HG03103 (cell line): ENCODE data around the gene SPATS2.
A peak's percentile ranks its signal among the peaks of the same experiment; 100 is the strongest.

ENCODE experiments used
- ATAC-seq: cut with Tn5 transposase; IDR thresholded peaks from one replicate; pipeline ENCODE4 v1.9.1; 2021; ENCODE audit warnings: low read depth; ENCODE audit not compliant: unreplicated experiment

Gene SPATS2

DNA sequence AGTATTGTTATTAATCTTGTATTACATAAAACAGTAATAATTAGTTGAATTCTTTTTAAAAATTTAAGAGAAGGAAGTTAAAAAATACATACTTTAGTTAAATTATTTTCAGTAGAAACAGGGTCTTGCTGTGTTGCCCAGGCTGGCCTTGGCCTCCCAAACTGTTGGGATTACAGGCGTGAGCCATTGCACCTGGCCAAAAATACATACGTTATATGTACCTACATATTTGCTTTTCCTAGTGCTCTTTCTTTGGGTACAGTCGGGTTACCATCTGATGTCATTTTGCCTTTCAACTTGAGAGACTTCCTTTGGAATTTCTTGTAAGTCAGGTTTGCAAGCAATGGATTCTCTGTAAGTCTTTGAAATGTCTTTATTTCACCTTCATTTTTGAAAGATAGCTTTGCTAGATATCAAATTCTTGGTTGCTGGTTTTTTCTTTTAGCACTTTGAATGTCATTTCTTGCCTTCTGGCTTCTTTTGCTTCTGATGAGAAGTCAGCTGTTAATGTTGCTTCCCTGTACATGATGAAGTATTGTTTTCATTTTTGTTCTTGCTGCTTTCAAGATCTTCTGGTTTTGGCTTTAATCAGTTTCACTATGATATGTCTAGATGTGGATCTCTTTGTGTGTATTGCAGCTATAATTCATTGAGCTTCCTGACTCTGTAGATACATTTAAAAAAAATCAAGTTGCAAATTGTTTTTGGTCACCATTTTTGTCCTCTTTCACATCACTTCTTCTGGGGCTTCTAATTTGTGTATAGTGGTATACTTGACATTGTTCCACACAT is 84.4 kb downstream of the SPATS2 start:
- peak; percentile 73 for ATAC-seq

DNA sequence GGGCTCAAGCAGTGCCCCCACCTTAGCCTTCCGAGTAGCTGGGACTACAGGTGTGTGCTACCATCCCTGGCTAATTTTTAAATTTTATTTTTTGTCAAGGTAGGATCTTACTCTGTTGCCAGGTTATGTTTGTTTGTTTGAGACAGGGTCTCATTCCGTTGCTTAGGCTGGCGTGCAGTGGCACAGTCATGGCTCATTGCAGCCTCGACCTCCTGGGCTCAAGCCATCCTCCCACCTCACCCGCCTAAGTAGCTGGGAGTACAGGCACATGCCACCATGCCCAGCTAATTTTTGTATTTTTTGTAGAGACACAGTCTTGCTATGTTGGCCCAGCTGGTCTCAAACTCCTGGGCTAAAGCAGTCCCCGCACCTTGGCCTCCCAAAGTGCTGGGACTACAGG is 88.2 kb downstream of the SPATS2 start:
- ATAC-seq: no peak

DNA sequence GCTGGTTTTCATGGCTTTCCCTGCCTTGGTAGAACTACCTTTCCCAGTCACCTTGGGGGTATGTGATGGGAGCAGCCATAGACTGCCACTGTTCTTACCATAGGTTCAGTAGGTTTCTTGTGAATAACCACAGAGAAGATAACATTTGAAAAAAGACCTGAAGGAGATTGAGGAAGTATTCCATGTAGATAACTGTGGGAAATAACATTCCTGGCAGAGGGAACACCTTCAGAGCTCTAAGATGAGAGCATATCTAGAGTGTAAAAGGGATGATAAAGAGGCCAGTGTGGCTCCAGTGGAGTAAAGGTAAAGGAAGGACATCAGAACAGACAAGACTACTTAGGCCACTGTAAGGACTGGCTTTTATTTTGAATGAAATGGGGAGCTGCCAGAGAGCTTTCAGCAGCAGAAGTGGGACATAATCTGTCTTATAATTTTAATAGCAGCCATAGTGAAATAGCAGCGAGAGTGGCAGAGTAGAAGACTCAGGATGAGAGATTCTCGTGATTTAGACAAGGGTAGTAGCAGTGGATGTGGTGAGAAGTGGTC is 88.9 kb downstream of the SPATS2 start:
- ATAC-seq: no peak

DNA sequence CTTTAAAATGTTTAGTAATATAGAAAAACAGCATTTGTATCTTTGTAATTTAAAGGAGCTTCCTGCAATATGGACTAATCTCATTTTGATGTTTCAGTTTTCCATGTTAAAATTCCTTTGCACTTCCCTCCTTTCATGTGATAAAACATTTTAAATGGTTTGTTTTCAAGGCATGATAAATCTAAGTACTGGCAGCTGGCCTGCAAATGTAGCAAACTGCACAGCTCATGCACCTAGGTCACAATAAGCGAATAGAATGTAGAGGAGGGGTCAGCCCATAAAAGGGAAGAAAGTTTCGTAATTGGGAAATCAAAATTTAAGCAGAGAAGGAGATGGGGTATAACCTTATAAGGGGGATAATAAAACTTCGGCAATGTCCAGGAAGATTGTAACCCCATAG is 91.6 kb downstream of the SPATS2 start:
- no peak for ATAC-seq

DNA sequence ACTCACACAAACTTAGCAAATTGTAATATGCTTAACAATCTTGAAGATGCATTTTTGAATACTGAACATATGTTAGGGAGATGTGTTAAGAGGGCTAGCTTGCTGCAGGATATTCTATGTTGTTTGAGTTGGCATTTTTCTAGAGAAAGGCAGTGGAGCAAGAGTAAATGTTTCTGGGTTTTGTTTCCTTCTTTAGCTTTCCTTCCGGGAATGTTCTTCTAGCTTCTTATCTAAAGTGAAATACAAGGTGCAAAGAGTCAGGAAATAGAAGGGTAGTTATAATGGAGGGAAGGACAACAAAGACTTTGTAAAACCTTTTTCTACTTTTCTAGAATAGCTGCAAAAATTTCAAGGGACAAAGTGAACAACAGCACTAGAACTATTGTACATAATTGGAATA is 94.0 kb downstream of the SPATS2 start:
- ATAC-seq: no peak

DNA sequence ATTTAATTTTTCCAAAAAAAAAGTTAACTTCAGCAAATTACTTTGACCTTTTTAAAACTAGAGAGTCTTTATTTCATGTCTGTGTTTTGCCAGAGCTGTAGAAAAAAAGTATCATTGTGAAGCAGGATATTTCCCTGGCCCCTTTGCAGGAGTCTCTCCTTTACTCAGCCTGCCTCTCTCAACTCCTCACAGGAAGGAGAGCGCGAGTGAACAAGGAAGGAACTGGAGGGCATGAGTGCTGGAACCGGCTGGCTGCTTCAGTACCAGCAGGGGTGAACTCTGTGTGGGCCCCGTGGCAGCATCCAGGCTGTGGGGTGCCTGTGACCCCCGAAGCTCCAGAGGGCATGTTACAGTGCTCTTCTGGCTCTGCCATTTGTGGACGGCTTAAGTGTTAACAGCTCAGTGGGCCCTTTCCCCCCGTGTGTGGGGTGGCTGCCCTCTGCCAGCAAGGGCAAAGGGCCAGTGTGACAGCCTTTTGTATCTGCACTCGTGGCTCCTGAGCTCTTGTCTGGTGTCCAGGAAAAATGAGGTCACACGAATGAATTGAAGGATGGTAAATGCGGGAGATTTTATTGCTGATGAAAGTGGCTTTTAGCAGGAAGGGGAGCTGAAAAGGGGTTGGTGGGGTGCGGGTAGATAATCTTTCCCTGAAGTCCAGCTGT is 95.0 kb downstream of the SPATS2 start:
- no peak for ATAC-seq

DNA sequence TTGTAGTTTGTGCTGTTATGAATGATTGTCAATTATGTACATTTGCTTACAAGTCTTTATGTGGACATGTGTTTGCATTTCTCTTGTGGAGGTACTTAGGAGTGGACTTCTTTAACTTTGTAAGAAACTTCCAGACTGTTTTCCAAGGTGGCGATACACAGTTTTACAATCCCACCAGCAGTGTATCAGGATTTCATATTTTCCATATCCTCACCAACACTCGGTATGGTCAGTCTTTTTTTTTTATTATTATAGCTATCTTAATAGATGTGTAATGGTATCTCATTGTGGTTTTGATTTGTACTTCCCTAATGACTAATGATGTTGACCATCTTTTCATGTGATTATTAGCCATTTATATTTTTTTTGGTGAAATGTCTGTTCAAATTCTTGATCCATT is 97.9 kb downstream of the SPATS2 start:
- no peak for ATAC-seq

DNA sequence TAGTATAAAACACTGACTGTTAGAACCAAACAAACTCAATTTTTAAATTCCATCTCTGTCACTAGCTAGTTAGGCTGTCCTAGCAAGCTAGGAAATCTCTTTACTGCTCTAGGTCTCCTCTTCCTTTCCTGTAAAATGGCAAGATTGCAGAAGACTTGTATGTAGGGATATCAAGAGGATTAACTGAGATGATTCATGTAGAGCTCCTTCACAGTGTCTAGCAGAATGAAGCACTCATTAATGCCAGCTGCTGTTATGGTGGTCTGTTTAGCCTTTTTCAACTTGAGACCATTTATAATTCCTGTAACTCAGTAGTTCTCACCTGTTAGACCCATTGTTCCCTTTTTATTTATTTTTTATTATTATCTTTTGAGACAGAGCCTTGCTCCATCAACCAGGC is 103.7 kb downstream of the SPATS2 start:
- ATAC-seq: no peak

DNA sequence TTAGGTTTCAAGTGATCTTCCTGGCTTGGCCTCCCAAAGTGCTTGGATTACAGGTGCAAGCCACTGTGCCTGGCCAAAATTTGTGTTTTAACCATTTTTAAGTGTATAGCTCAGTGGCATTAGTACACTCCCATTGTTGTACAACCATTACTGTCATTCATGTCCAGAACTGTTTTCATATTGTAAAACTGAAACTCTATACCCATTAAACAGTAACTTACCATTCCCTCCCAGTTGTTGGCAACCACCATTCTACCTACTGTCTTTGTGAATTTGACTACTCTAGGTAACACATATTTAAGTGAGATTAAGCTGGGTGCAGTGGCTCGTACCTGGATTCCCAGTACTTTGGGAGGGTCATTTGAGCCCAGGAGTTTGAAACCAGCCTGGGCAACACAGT is 104.3 kb downstream of the SPATS2 start:
- ATAC-seq: no peak

DNA sequence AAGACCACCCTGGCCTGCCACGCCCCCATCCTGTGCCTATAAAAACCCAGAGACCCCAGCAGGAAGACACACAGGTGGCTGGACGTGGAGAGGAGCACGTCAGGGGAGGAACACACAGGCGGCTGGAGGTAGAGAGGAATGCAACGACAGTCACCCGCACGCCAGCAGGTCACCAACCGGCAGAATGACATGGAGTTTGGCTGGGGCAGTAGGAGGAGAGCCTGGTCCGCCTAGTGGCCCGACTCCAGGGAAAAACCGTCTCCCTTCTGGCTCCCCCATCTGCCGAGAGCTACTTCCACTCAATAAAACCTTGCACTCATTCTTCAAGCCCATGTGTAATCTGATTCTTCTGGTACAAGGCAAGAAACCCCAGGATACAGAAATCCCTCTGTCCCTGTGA is 108.8 kb downstream of the SPATS2 start:
- ATAC-seq: no peak

DNA sequence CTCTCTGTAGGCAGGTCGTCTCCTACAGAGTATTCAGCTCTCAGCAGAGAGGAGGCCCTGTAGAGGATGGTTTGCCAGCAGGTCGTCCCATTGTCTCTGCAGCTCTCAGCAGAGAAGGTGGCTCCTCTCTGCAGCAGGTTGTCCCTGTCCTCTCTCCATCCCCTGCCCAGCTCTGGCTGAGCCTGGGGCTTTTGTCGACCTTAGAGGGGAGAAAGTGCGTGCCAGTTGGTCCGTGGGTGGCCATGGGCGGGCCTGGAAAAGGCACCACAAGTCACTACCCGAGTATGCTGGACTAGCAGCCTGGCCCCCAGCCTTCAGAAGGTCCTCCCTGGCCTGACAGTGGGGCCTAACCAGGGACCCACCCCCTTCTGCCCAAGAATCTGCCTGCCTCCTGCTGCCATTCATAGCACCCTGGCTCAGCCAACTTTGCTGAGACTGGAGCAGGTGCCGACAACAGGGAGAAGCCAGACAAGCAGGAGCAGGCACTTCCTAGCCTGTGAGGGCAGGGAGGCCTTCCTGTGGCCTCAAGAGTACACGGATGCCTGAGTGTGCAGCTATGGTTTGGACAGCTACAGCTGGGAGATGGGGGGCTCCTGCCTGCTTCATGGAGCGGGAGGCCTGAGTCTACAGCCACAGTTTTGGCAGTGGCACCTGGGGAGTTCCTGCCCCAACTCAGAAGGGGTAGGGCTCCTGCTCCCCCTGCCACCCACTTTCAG is 111.8 kb downstream of the SPATS2 start:
- no peak for ATAC-seq

DNA sequence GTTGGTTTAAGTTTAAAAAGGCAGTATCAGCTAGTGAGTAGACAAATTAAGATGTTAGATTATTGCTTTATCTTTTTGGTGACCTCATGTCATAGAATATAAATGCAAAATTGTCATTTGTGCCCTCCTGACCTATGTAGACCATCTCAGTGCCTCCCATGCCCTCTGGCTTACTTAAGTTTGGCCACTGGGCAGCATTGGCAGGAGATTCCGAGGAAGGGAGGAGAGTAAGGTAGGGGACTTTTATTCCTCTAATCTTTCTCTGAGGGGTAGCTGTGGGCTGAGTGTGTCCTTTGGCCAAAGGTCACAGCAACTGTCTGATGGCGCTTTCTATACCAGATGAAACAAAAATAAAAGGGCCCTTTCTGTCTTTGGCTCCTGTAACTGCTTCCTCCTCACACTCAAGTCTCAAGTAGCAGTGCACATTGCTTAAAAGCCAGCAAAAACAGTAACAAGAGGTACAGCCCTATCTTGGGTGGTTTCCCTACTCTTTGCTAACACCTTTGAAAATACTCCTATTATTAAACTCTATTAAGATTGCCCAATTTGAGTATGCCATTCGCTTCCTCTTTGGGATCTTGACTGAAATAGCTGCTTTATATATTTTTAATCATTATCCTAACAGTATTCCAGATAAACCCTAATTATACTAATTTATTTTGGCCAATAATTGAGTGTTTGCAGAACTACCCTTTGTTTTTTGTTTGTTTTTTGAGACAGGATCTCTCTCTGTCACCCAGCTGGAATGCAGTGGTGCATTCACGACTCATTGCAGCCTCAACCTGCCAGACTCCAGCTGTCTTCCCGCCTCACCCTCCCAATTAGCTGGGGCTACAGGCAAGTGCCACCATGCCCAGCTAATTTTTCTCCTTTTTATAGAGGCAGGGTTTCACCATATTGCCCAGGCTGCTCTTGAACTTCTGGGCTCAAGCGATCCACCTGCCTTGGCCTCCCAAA is 115.1 kb downstream of the SPATS2 start:
- ATAC-seq: no peak

DNA sequence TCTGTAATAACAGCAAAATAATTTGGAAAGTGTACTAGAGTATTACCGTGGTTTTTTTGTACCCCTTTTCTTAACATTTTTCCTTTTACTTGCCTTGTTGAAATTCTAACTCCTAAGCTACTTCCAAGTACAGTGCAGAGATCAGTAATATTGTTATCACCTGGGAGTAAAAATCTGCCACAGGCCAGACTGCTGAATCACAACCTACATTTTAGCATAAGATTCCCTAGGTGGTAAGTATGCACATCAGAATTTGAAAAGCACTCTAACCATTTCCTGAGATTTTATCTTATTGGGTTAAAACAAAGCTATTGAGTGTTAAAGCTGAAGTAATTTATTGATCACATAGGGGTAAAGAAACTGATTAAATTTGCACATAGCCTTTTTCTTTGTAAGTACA is 116.4 kb downstream of the SPATS2 start:
- no peak for ATAC-seq

DNA sequence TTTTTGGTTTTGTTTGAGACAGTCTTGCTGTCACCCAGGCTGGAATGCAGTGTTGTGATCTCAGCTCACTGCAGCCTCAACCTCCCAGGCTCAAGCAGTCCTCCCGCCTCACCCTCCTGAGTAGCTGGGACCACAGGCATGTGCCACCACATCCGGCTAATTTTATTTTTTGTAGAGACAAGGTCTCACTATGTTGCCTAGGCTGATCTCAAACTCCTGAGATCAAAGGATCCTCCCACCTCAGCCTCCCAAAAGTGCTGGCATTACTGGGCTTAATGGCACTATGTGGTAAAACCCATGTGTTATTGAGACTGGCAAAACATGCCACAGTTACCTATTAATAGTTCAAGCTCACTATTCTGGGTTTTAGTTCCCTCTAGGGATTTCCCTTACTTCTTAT is 120.3 kb downstream of the SPATS2 start:
- no peak for ATAC-seq

DNA sequence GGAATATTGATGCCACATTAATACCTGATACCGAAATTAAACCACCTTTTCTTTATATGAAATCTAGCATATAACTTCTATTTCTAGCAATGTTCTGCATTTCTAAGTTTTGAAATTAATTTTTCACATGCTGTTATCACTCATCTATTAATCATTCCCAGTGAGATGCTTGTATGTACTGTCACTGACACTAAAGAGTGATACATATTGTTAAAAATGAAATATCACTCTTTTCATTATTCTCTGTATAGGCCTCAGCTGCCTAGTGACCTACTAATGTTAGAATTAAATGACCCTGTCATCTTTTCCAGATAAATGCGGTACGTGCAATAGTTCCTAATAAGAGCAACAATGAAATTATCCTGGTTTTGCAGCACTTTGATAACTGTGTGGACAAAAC is 121.9 kb downstream of the SPATS2 start:
- no peak for ATAC-seq

DNA sequence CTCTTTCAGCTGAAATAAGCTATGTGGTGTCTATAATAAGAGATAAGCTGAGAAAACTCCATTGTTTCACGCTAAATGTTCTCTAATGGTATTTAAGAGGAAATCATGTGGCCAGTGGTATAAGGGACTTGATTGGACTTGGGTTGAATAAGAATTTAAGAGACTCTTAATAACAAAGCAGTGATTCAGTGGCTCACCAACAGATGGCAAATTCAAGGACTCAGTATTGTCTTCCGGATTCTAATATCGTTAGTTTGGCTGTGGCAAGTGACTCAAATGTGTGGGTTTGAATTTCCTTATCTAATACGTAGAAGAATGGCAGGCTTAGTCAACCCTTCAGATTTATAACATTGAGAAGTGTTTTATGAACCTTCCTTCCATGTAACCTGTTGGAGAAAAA is 122.5 kb downstream of the SPATS2 start:
- ATAC-seq: no peak

DNA sequence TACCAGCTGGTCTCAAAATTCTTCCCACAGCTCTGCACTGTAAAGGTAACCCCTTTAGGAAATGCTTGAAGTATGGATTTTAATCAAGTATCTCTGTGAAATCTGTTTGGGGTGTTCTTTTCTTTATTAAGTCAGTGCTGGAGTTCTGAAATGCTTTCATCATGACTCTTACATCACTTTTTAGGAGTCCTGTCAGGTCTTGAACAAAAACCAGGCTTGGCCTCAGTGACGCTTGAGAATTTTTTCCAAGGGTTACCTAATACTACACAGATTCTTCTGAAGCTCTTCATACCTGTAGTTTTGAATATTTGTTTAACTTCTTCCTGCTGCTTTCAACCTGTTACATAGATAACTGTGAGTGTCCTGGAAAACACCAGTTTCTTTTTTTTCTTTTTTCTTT is 124.6 kb downstream of the SPATS2 start:
- no peak for ATAC-seq

DNA sequence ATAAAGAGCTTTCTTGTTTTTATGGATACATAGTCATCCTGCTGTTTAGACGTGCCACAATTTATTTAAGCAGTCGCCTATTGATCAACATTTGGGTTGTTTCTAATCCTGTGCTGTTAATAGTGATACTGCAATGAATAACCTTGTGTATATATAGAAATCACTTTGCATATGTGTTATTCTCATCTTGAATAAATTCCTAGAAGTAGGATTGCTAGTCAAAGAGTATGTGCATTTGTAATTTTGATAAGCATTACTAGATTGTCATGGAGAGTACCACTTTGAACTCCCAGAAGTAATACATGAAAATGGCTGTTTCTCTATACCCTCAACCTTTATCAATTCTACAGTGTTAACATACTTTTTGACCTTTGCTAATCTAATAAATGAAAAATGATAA is 126.6 kb downstream of the SPATS2 start:
- ATAC-seq: no peak

DNA sequence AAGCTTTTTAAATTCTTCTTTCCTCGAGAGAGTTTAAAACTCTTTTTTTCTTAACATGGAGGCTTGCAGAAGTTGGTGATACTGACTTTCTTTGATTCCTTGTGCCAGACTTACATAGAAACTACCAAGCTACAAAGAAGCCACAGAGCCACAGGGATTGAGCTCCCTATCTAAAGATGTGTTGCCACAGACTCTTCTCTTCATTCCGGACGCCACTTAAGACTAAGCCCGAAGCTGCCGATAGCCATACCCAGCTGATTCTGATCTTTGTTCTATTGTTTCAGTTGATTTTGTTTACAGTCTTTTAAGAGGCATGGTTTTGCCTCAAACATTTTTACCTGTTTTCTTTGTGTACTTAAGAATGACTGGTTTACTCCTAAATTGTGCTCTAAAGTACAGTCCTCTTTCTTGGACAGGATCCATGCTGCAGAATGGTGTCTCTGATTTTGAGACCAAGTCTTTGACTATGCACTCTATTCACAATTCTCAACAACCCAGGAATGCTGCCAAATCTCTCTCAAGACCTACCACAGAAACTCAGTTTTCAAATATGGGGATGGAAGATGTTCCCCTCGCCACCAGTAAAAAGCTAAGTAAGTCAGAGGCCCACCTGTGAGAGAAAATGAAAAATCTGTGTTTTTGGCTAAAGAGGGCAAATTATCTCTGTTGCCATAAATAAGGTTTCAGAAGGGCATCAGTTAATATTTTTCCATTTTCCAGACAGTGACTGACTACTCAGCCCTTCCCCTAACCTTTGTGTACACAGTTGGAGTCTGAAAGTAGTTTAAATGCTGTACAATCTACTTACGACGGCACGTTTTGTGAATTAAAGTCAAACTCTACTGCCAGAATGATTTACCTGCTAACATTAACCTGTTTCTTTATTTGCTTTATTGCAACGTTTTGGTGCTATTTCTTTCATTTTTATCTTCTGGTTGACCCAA is 129.4 kb downstream of the SPATS2 start:
- ATAC-seq: no peak
